ENCODE measurements around the gene CENPU. TPM values are rescaled to one million over a fixed set of nuclear protein-coding genes. Genes with fewer than 3 reads are reported as not detected.
"Not testable (repeated sequence)": the region's sequence is repeated elsewhere in the genome, so short reads cannot be mapped to it uniquely, and the experiment has no call there.

CENPU gene
- total RNA-seq = 1.8 TPM
- long read RNA-seq, partial matches to known transcripts = 0 of 1 reads
- long read RNA-seq, other reads (novel, unspliced or antisense) = 0 of 1 reads

DNA sequence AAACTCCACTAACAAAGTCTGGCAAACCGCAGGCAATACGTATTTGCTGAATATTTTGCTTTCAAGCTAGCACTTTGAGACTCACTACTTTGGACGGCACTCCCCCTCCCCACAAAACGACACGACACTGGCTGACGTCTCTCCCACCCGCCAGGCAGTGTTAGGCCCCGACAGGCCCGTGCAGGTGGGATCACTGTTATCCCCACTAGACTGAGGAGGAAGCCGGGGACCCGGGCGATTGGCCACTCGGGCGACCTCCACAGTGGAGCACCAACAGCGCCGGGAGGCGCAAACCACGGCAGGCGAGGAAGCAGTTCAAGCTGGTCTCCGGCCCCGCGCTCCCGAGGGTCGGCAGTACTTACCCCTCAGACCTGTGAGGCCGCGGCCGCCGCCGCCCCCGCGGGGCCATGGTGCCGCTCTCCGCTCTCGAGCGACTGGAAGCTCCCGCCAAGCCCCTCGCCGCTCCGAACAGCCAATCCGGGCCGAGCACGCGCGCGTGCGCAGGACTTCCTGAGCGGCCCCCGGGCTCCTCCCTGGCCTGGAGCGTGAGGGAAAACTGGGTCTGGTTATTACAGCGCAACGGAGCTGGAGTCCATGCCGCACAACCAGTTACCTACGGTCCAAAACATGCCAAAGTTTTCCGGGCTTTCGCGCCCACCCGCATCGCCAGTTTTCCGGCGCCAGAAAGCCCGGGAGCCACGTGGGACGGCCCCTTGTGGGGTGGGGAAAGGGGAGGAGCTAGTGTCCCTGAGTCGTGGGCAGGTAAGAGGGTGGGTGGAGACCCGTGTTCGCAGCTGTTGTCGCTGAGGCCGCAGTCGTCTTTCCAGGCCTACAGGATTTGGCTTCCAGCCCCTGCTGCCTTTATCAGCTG, at the start of gene CENPU:
Gene CENPU (minus strand): TSS at position 443 of the 871 bp plus-strand sequence. CDS start 34 bp downstream, at position 409.
- ATAC-seq = peak; percentile 100
- peak; percentile 96 for DNase-seq (ENCODE audit: missing footprints)
- intact Hi-C loops (cut with DNase I) = loop anchor here (2.0 kb wide), 1 partner anchor 85 kb away; the partner anchor contains the start of genes CASP3 and PRIMPOL

- DNase-seq (ENCODE audit: missing footprints) (no peak), ATAC-seq (no peak)
- intact Hi-C loops (cut with DNase I) = no loop called here
Measured at GRCh38 chr4:184782731-184783373, 49.0 kb upstream of the CENPU start.

DNA sequence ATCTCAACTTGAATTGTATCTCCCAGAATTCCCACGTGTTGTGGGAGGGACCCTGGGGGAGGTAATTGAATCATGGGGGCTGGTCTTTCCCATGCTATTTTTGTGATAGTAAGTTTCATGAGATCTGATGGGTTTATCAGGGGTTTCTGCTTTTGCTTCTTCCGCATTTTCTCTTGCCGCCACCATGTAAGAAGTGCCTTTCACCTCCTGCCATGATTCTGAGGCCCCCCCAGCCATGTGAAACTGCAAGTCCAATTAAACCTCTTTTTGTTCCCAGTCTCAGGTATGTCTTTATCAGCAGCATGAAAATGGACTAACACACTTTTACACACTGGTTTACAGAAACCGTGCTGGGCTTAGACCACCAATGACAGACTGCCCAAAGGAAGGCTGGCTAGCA, 45.3 kb upstream of the CENPU start:
- intact Hi-C loops (cut with DNase I); DNase-seq (ENCODE audit: missing footprints); ATAC-seq: not testable (repeated sequence)

- DNase-seq (ENCODE audit: missing footprints) (no peak), ATAC-seq (no peak)
- intact Hi-C loops (cut with DNase I) = no loop called here
Measured at GRCh38 chr4:184778325-184778724, 44.4 kb upstream of the CENPU start.

DNA sequence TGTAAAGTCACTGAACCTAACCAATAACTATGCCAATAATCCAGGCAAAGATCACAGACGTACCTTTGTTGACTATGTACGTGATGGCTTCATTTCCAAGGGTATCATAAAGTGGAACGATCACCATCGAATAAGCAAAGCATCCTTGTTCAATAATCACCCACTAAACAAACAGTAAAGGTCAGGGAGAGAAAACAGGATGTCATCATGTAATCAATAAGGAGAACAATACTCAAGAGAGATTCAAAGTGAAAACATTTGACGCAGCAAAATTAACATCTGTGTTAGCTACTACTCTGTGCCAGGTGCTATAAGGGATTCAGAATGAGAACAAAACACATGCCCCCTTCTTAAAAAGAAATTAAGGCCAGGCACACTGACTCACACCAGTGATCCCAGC, 42.9 kb upstream of the CENPU start:
- ATAC-seq = no peak
- DNase-seq (ENCODE audit: missing footprints) = no peak
- intact Hi-C loops (cut with DNase I) = no loop called here

GRCh38 chr4:184775854-184776555, 42.1 kb upstream of the CENPU start:
- ATAC-seq = peak; percentile 67
- no peak for DNase-seq (ENCODE audit: missing footprints)
- intact Hi-C loops (cut with DNase I) = no loop called here

GRCh38 chr4:184774152-184774551, 40.3 kb upstream of the CENPU start:
- ATAC-seq = no peak

DNA sequence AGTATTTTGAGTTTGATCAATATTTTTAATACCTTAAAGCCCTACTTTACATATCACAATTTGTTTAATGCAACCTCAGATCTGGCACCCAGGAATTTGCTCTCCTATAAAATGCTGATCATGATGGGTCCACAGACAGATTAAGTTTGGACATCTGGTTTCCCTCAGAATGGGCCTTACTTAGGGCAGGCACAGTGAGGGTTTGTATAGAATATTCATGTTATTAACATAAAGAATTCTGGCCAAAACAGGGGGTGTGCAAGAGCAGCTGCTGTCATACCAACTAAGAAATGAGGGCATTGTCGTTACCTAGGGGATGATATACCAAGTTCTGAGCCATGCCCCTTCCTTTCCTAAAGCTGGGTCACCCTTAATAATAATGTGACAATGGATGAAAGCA, 37.5 kb upstream of the CENPU start:
- intact Hi-C loops (cut with DNase I) = no loop called here
- ATAC-seq (no peak), DNase-seq (ENCODE audit: missing footprints) (no peak)

More at GRCh38 chr4:184774152-184774551, 40.3 kb upstream of the CENPU start:
- DNase-seq (ENCODE audit: missing footprints) = no peak
- intact Hi-C loops (cut with DNase I) = no loop called here

DNA sequence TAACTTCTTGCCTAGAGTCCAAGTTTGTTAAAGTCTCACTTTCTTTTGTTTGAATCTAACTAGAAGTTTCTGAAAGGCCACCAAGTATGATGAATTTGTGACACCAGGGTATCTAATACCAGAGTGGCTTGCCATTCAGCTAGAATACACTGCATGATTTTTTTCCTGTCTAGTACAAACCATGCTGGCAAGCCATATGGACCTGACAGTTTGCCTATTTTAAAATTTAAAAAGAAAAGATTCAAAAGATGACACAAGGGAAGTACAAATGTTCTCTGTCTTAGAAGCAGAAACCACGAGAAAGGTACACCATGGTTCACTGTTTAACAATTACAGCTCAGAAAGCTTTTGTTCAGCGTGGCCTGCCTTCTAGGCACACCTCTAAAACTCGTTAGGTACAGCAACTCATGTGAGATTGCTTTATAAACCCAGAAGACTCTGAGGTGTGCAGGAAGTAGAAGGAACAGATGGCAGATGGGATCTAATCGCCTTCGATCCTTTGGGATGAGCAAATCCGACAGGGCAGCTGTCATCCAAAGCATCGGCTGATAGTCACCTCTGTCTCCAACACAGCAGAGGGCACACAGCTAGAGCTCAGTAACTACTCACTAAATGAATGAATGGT, 35.4 kb upstream of the CENPU start:
- DNase-seq (ENCODE audit: missing footprints) = no peak
- no peak for ATAC-seq
- intact Hi-C loops (cut with DNase I) = no loop called here

GRCh38 chr4:184768296-184768695, 34.4 kb upstream of the CENPU start:
- ATAC-seq (no peak), DNase-seq (ENCODE audit: missing footprints) (no peak)
- intact Hi-C loops (cut with DNase I) = no loop called here

DNA sequence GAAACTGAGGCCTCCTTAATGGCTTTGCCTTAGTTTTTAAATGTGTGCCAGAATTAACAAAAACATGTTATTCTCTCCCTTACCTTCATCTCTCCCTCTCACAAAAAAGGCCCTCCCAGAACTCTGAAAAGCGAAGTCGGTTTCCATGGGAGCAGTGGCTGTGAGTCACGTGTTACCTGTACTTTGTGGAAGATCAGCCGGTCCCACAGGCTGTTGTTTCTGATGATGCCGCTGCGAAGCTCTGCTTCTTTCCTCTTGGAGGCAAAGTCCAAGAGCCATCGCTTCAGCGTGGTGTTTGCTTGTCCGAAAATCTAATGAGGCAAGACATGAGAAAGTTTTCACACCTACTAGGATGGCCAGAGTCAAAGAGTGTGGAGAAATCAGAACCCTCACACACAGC, 32.5 kb upstream of the CENPU start:
- DNase-seq (ENCODE audit: missing footprints) = no peak
- intact Hi-C loops (cut with DNase I) = no loop called here
- ATAC-seq = no peak

GRCh38 chr4:184765473-184766340, 31.8 kb upstream of the CENPU start:
- ATAC-seq (no peak), DNase-seq (ENCODE audit: missing footprints) (no peak)
- intact Hi-C loops (cut with DNase I) = no loop called here

DNA sequence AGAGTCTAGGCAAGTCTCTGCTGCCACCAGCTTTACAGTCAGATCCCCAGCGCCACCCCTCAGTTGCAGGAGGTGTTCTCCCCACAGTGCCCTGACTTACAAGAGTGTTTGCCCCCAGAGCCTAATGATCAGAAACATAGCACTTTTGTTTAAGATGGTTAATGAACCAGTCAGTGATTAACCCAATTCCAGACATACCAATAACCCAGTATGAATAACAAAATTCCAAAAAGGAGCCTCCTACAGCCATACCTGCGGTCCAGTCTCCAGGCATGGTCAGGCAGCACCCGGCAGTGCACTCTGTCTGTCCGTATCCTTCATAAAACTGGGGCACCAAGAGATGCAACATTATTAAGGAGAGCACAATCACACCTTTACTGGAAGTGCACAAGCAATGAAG, 30.7 kb upstream of the CENPU start:
- intact Hi-C loops (cut with DNase I) = no loop called here
- DNase-seq (ENCODE audit: missing footprints) = no peak
- ATAC-seq = no peak

- DNase-seq (ENCODE audit: missing footprints) (no peak), ATAC-seq (peak; percentile 41)
- intact Hi-C loops (cut with DNase I) = no loop called here
Measured at GRCh38 chr4:184763150-184763780, 29.4 kb upstream of the CENPU start.

DNA sequence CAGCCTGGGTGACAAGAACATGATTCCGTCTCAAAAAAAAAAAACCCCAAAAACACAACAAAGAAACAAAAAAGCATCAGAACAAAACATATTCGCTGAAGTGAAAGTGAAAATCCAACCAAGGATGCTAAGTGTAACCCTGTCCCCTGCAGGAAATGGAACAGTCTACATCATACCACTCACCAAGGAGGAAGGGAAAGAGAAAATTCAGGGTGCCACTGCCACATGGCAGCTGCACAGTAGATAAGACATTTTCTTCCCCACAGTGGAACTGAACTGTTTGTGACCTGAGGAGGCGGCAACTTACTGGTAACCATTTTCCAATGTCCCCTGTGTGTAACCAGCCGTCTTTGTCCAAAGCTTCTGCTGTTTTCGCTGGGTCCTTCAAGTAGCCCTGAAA, 28.2 kb upstream of the CENPU start:
- ATAC-seq (no peak), DNase-seq (ENCODE audit: missing footprints) (no peak)
- intact Hi-C loops (cut with DNase I) = no loop called here

- no peak for ATAC-seq
- intact Hi-C loops (cut with DNase I) = no loop called here
- no peak for DNase-seq (ENCODE audit: missing footprints)
Measured at GRCh38 chr4:184760681-184761080, 26.8 kb upstream of the CENPU start.

GRCh38 chr4:184757810-184758209, 23.9 kb upstream of the CENPU start:
- intact Hi-C loops (cut with DNase I) = no loop called here
- ATAC-seq (peak; percentile 74), DNase-seq (ENCODE audit: missing footprints) (no peak)

DNA sequence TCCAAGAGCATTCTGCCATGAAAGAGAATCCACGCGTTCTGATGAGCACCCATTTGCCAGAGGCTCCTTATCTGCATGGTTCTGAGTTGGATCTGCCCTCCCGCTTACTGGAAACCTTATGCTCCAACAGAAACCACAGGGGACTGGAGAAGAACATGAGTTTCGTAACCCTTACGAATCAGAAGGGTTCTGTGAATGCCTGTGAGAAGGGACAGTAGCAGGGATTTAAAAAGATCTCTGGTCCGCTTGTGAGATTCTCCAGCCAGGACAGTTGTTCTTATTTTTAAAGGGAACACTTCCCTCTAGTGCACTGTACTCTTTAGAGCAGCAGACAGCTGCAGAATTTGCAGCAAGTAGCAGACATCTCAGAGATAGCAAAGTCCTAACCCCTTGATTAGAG, 22.5 kb upstream of the CENPU start:
- intact Hi-C loops (cut with DNase I) = no loop called here
- DNase-seq (ENCODE audit: missing footprints) (no peak), ATAC-seq (peak; percentile 90)
